MCF 10A (cell line): ENCODE results near the gene KCNJ9. TPM values are rescaled to one million over a fixed set of nuclear protein-coding genes. Genes with fewer than 3 reads are reported as not detected.

Experiments used
- BruUV-seq: library from RNA; stranded (reverse); fragments of 400-500 nt; replicated peaks from 2 replicates; lab custom pipeline; 2021; lab: Mats Ljungman, UMichigan
- CTCF ChIA-PET: fragments of 300-600 bp; sonication (Branson Sonifier 250); formaldehyde crosslinking; extraction: SDS; loops from one replicate; lab custom pipeline; 2021; ENCODE audit warnings: antibody characterized with exemption, inconsistent platforms; lab: Yijun Ruan, JAX
- POLR2A ChIA-PET: fragments of 300-600, 350-650 bp; sonication (Branson Sonifier 250); formaldehyde crosslinking; extraction: SDS; loops from one replicate; lab custom pipeline; 2020; ENCODE audit warnings: antibody characterized with exemption, inconsistent platforms; lab: Yijun Ruan, JAX
- DNase-seq: peaks from one replicate; pipeline ENCODE4 v3.0.0-alpha.2; 2018; ENCODE audit not compliant: unreplicated experiment
- H3K27ac Mint-ChIP-seq: one replicate; pipeline ENCODE4 v1.8.0; 2022; ENCODE audit warnings: mild to moderate bottlenecking, low read depth, mixed read lengths; ENCODE audit not compliant: unreplicated experiment
- H3K27me3 Mint-ChIP-seq: one replicate; pipeline ENCODE4 v1.8.0; 2022; ENCODE audit warnings: mixed read lengths; ENCODE audit not compliant: insufficient read depth, unreplicated experiment
- H3K36me3 Mint-ChIP-seq: one replicate; pipeline ENCODE4 v1.8.0; 2022; ENCODE audit warnings: mild to moderate bottlenecking, moderate library complexity, mixed read lengths; ENCODE audit not compliant: insufficient read depth, unreplicated experiment
- H3K4me1 Mint-ChIP-seq: one replicate; pipeline ENCODE4 v1.8.0; 2022; ENCODE audit warnings: mixed read lengths; ENCODE audit not compliant: insufficient read depth, unreplicated experiment
- H3K4me3 Mint-ChIP-seq: one replicate; pipeline ENCODE4 v1.8.0; 2022; ENCODE audit warnings: mild to moderate bottlenecking, moderate library complexity, mixed read lengths; ENCODE audit not compliant: unreplicated experiment
- H3K9me3 Mint-ChIP-seq: one replicate; pipeline ENCODE4 v1.8.0; 2022; ENCODE audit warnings: mixed read lengths; ENCODE audit not compliant: unreplicated experiment
- CTCF ChIP-seq: fragments of 200-600 bp; IDR thresholded peaks from one replicate; pipeline ENCODE4 v1.8.0; 2022; ENCODE audit warnings: antibody characterized with exemption, mild to moderate bottlenecking; ENCODE audit not compliant: unreplicated experiment
- intact Hi-C: fragments of 100-400 bp; cut with micrococcal nuclease; formaldehyde crosslinking; loops from 2 replicates; pipeline ENCODE4 v1.14.1; 2022
- total RNA-seq: library from RNA; stranded (reverse); gene quantifications from 2 replicates; pipeline ENCODE4 v1.2.3, GENCODE V29; 2022

Gene KCNJ9
- total RNA-seq, 1 experiment from 2014 or later: 0.07 TPM

GRCh38 chr1:160101717-160102522 lies 20.6 kb downstream of the KCNJ9 start:
- Mint-ChIP-seq H3K4me1 (peaks cover 23% of the 10 kb centered on the region), H3K27ac (no peak overlapping the region), H3K27me3 (no peaks in the 10 kb centered on the region), H3K36me3 (no peaks in the 10 kb centered on the region), H3K4me3 (no peak overlapping the region), H3K9me3 (no peaks in the 10 kb centered on the region)
- no peak for DNase-seq
- no TSS peak for BruUV-seq
- no peak for TF ChIP-seq CTCF
- intact Hi-C loops: loop anchor here (1.0 kb wide), 7 partner anchors 61 to 314 kb away; no protein-coding TSS in a partner anchor
- CTCF ChIA-PET: interaction anchor here (0.6 to 13.2 kb wide), 66 partner anchors 9 to 1079 kb away, joined by 3 to 243 read pairs (median 5); partner anchors contain the start of genes CASQ1, DCAF8, KCNJ9 and PEA15
- POLR2A ChIA-PET: interaction anchor here (0.6 to 2.9 kb wide), 13 partner anchors 8 to 242 kb away, joined by 3 to 15 read pairs (median 6); partner anchors contain the start of genes DCAF8 and PEX19

- TF ChIP-seq CTCF: no peak
- intact Hi-C loops: no loop called here
- peaks cover 15% of the 10 kb centered on the region for H3K4me1 Mint-ChIP-seq
These were observed 22.5 kb downstream of the KCNJ9 start for GRCh38 chr1:160103658-160104408.

GRCh38 chr1:160104486-160104885 lies 23.1 kb downstream of the KCNJ9 start:
- BruUV-seq: no TSS peak
- ChIA-PET POLR2A (interaction anchor here (0.8 to 1.5 kb wide), 5 partner anchors 20 to 157 kb away, joined by 4 to 5 read pairs (median 4); no protein-coding TSS in a partner anchor), CTCF (interaction anchor here (0.7 to 13.2 kb wide), 20 partner anchors 8 to 311 kb away, joined by 3 to 243 read pairs (median 8); partner anchors contain the start of genes CASQ1 and DCAF8)
- Mint-ChIP-seq H3K27me3 (no peaks in the 10 kb centered on the region), H3K4me1 (peaks cover 18% of the 10 kb centered on the region), H3K27ac (no peak overlapping the region), H3K4me3 (no peak overlapping the region), H3K36me3 (no peaks in the 10 kb centered on the region), H3K9me3 (no peaks in the 10 kb centered on the region)
- intact Hi-C loops: no loop called here
- DNase-seq: no peak
- no peak for TF ChIP-seq CTCF

More at GRCh38 chr1:160103658-160104408, 22.5 kb downstream of the KCNJ9 start:
- Mint-ChIP-seq H3K9me3 (no peaks in the 10 kb centered on the region), H3K4me3 (no peak overlapping the region), H3K27me3 (no peaks in the 10 kb centered on the region), H3K36me3 (no peaks in the 10 kb centered on the region), H3K27ac (no peak overlapping the region)
- no TSS peak for BruUV-seq
- ChIA-PET CTCF (interaction anchor here (0.5 to 13.2 kb wide), 22 partner anchors 14 to 906 kb away, joined by 3 to 243 read pairs (median 6); partner anchors contain the start of genes CASQ1, DCAF8 and PEA15), POLR2A (interaction anchor here (0.7 to 1.4 kb wide), 9 partner anchors 14 to 157 kb away, joined by 3 to 7 read pairs (median 4); no protein-coding TSS in a partner anchor)
- DNase-seq: no peak
